DOHH2 (cell line): ENCODE measurements around the gene SLC22A12.

Experiments
- H3F3A ChIP-seq: fragments of 200-600 bp; sonication (generic), shearing (Covaris generic); 2 replicates; pipeline ENCODE4 v1.6.0; 2016; ENCODE audit warnings: antibody characterized with exemption, mild to moderate bottlenecking; ENCODE audit not compliant: control insufficient read depth, insufficient read depth
- H3K27ac ChIP-seq: fragments of 200-600 bp; sonication (generic); 2 replicates; pipeline ENCODE4 v1.5.1; 2014; ENCODE audit warnings: low read depth, mild to moderate bottlenecking, low read length, moderate library complexity
- H3K27me3 ChIP-seq: fragments of 200-600 bp; sonication (generic); 2 replicates; pipeline ENCODE4 v1.6.1; 2014; ENCODE audit warnings: mild to moderate bottlenecking, low read length, mixed read lengths; ENCODE audit not compliant: control insufficient read depth
- H3K36me3 ChIP-seq: fragments of 200-600 bp; sonication (generic); 2 replicates; pipeline ENCODE4 v1.6.1; 2014; ENCODE audit warnings: mild to moderate bottlenecking, low read length, moderate library complexity, mixed read lengths; ENCODE audit not compliant: control insufficient read depth
- H3K4me1 ChIP-seq: fragments of 200-600 bp; sonication (generic); 2 replicates; pipeline ENCODE4 v1.6.1; 2014; ENCODE audit warnings: mild to moderate bottlenecking, low read length, mixed read lengths; ENCODE audit not compliant: control insufficient read depth
- H3K4me2 ChIP-seq: fragments of 200-600 bp; sonication (generic); 2 replicates; pipeline ENCODE4 v1.6.0; 2014; ENCODE audit warnings: mild to moderate bottlenecking, low read length, moderate library complexity
- H3K4me3 ChIP-seq: fragments of 200-600 bp; sonication (generic); 2 replicates; pipeline ENCODE4 v1.5.1; 2014; ENCODE audit warnings: mild to moderate bottlenecking, low read length, mixed read lengths
- H3K79me2 ChIP-seq: fragments of 200-600 bp; sonication (generic); 2 replicates; pipeline ENCODE4 v1.6.1; 2014; ENCODE audit warnings: mild to moderate bottlenecking, low read length, mixed read lengths; ENCODE audit not compliant: control insufficient read depth
- H3K9me2 ChIP-seq: fragments of 200-600 bp; sonication (generic); replicated peaks from 2 replicates; pipeline ENCODE4 v1.6.1; 2014; ENCODE audit warnings: mild to moderate bottlenecking, low read length, mixed read lengths; ENCODE audit not compliant: control insufficient read depth
- H3K9me3 ChIP-seq: fragments of 200-600 bp; sonication (generic); 2 replicates; pipeline ENCODE4 v1.6.1; 2014; ENCODE audit warnings: antibody characterized with exemption, low read length, mixed read lengths; ENCODE audit not compliant: control insufficient read depth, insufficient read depth
- H4K20me1 ChIP-seq: fragments of 200-600 bp; sonication (generic); 2 replicates; pipeline ENCODE4 v1.6.0; 2014; ENCODE audit warnings: low read depth, mild to moderate bottlenecking, antibody characterized with exemption, low read length, moderate library complexity; ENCODE audit not compliant: control insufficient read depth, insufficient read depth
- CTCF ChIP-seq: fragments of 200-600 bp; sonication (generic); IDR thresholded peaks from one replicate; pipeline ENCODE4 v1.5.1; 2014; ENCODE audit warnings: antibody characterized with exemption, mild to moderate bottlenecking, low read depth, low read length; ENCODE audit not compliant: poor library complexity, severe bottlenecking
- EZH2phosphoT487 ChIP-seq: fragments of 200-600 bp; sonication (generic); IDR thresholded peaks from 2 replicates; pipeline ENCODE4 v1.6.1; 2017; ENCODE audit warnings: borderline replicate concordance, mild to moderate bottlenecking, antibody characterized with exemption, low read length, moderate library complexity, mixed read lengths

The SLC22A12 gene

GRCh38 chr11:64585150-64585549 is 5.9 kb upstream of the SLC22A12 start:
- H4K20me1 ChIP-seq, result no peaks in the 10 kb centered on the region
- no peaks in the 10 kb centered on the region for H3K4me1 ChIP-seq
- H3K9me2 ChIP-seq, result no peaks in the 10 kb centered on the region
- no peaks in the 10 kb centered on the region for H3F3A ChIP-seq
- TF ChIP-seq CTCF (no peak), EZH2phosphoT487 (no peak)
- no peaks in the 10 kb centered on the region for H3K36me3 ChIP-seq
- no peaks in the 10 kb centered on the region for H3K27me3 ChIP-seq
- no peaks in the 10 kb centered on the region for H3K79me2 ChIP-seq
- no peak overlapping the region for H3K4me3 ChIP-seq
- H3K27ac ChIP-seq, result no peak overlapping the region
- H3K4me2 ChIP-seq, result no peak overlapping the region
- peaks cover 10% of the 10 kb centered on the region for H3K9me3 ChIP-seq

- Histone ChIP-seq H3K4me1 (no peaks in the 10 kb centered on the region), H3K36me3 (no peaks in the 10 kb centered on the region), H3F3A (no peaks in the 10 kb centered on the region), H3K27me3 (no peaks in the 10 kb centered on the region), H4K20me1 (no peaks in the 10 kb centered on the region), H3K27ac (no peak overlapping the region), H3K9me2 (no peaks in the 10 kb centered on the region), H3K79me2 (no peaks in the 10 kb centered on the region), H3K4me2 (no peak overlapping the region), H3K4me3 (no peak overlapping the region), H3K9me3 (peaks cover 10% of the 10 kb centered on the region)
- TF ChIP-seq CTCF (no peak), EZH2phosphoT487 (no peak)
Observed at GRCh38 chr11:64586366-64586765, 4.7 kb upstream of the SLC22A12 start.

- peaks cover 10% of the 10 kb centered on the region for H3K9me3 ChIP-seq
- H3K79me2 ChIP-seq, result no peaks in the 10 kb centered on the region
- no peaks in the 10 kb centered on the region for H3F3A ChIP-seq
- no peaks in the 10 kb centered on the region for H4K20me1 ChIP-seq
- H3K4me3 ChIP-seq, result no peak overlapping the region
- no peak for TF ChIP-seq CTCF
- no peak for TF ChIP-seq EZH2phosphoT487
- no peak overlapping the region for H3K4me2 ChIP-seq
- no peaks in the 10 kb centered on the region for H3K9me2 ChIP-seq
- no peaks in the 10 kb centered on the region for H3K36me3 ChIP-seq
- H3K27ac ChIP-seq, result no peak overlapping the region
- no peaks in the 10 kb centered on the region for H3K27me3 ChIP-seq
- no peaks in the 10 kb centered on the region for H3K4me1 ChIP-seq
Observed at GRCh38 chr11:64588701-64589100, 2.3 kb upstream of the SLC22A12 start.
